ENCODE measurements around the gene FMN2.

FMN2 gene

DNA sequence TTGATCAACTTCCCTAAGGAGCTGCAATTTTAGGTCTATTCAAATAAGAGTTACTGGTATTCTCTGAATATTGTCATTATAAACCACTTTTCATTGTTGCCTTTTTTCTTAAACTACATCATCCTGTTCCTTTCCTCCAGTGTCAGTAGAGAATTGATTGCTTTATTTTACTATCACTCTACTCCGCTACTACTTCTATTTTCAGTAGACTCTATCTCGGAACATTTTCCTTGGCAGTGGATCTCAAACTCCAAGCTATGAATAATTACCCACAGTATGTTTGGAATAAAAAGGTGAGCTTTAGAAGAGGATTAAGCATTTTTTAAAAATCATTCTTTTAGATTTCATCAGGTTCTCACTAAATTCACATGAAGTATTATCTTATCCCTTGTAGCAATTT lies 295.4 kb downstream of the FMN2 start:
- H3K27ac ChIP-seq = no peak overlapping the region
- TF ChIP-seq, protein P1, sequence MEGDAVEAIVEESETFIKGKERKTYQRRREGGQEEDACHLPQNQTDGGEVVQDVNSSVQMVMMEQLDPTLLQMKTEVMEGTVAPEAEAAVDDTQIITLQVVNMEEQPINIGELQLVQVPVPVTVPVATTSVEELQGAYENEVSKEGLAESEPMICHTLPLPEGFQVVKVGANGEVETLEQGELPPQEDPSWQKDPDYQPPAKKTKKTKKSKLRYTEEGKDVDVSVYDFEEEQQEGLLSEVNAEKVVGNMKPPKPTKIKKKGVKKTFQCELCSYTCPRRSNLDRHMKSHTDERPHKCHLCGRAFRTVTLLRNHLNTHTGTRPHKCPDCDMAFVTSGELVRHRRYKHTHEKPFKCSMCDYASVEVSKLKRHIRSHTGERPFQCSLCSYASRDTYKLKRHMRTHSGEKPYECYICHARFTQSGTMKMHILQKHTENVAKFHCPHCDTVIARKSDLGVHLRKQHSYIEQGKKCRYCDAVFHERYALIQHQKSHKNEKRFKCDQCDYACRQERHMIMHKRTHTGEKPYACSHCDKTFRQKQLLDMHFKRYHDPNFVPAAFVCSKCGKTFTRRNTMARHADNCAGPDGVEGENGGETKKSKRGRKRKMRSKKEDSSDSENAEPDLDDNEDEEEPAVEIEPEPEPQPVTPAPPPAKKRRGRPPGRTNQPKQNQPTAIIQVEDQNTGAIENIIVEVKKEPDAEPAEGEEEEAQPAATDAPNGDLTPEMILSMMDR (conservative IDR thresholded peaks at IDR 0.05) = no peak
- no peak for TF ChIP-seq ZFX (IDR thresholded peaks at IDR 0.05)

- no peak overlapping the region for H3K27ac ChIP-seq
- TF ChIP-seq ZFX (IDR thresholded peaks at IDR 0.05) = no peak
- TF ChIP-seq, protein P1 (conservative IDR thresholded peaks at IDR 0.05) = no peak
These were observed 300.1 kb downstream of the FMN2 start for GRCh38 chr1:240391660-240392260.

GRCh38 chr1:240394353-240394752 lies 302.7 kb downstream of the FMN2 start:
- TF ChIP-seq, protein P1 (conservative IDR thresholded peaks at IDR 0.05) = no peak
- no peak for TF ChIP-seq ZFX (IDR thresholded peaks at IDR 0.05)

DNA sequence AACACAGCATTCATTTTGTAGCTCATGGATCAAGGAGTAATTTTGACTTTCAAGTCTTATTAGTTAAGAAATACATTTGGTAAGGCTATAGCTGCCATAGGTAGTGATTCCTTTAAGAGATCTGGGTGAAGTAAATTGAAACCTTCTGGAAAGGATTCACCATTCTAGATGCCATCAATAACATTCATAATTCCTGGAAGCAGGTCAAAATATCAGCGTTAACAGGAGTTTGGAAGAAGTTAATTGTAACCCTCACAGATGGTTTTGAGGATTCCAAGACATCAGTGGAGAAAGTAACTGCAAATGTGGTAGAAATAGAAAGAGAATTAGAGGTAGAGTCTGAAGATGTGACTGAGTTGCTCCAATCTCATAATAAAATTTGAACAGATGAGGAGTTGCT lies 303.7 kb downstream of the FMN2 start:
- no peak for TF ChIP-seq ZFX (IDR thresholded peaks at IDR 0.05)
- TF ChIP-seq, protein P1 (conservative IDR thresholded peaks at IDR 0.05) = no peak
- no peak overlapping the region for H3K27ac ChIP-seq

More at GRCh38 chr1:240394353-240394752, 302.7 kb downstream of the FMN2 start:
- no peak overlapping the region for H3K27ac ChIP-seq

DNA sequence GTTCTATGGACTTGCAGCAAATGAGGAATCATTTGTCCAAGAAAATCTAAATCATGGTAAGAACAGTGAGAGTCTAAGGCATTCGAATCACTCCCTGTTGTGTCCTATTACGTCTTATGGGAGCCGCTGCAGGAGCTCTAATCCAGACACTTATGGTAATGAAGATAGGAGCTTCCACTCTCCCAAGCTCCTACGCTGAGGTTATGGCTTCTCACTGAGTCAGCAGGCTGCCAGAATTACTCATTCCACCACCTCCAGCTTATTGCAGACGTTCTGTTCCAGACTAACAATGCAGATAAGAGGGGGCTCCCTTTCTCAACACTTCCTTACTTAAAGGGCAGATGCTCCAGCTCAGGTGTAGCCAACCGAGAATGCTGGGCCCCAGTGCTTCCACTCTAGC lies 307.7 kb downstream of the FMN2 start:
- TF ChIP-seq, protein P1 (conservative IDR thresholded peaks at IDR 0.05) = no peak
- no peak for TF ChIP-seq ZFX (IDR thresholded peaks at IDR 0.05)
- no peak overlapping the region for H3K27ac ChIP-seq

DNA sequence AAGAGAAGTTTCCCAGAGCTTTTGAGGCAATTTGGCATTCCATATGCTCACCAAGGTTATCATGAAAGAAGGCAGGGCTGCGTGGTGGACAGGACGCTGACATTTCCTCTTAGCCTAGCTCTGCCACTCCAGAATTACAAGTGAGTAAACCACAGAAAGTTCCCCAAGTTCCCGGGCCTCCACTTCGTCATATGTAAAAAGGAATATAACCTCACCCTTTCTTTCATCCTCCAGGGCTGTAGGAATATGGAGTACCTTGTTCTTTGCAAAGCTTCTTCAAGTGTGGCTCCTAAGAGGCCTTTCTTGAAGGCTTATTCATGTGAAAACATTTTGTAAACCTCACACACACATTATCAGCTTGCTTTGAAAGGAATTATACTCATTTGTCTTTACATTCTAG lies 310.0 kb downstream of the FMN2 start:
- H3K27ac ChIP-seq = no peak overlapping the region
- TF ChIP-seq, protein P1 (conservative IDR thresholded peaks at IDR 0.05) = no peak
- TF ChIP-seq ZFX (IDR thresholded peaks at IDR 0.05) = no peak

DNA sequence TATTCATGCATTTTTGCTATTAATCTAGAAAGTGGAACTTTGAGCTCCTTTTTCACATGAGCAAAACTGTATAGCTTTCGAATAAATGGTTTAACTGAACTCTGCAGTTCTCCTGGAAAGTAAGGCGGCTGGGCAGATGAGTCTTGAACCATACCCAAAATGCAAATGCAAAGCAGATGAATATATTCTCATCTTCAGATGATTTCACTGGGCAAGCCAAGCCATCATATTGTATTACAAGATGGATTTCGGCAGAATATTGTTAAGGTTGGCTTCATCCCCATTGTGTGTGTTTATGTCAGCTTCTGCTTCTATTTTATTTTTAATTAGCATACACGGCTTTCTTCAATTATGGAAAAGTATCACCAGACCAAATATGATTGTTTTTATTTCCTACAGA lies 310.6 kb downstream of the FMN2 start:
- TF ChIP-seq, protein P1 (conservative IDR thresholded peaks at IDR 0.05) = no peak
- TF ChIP-seq ZFX (IDR thresholded peaks at IDR 0.05) = no peak
- H3K27ac ChIP-seq = no peak overlapping the region
